Activated CD4-positive, alpha-beta T cell treated with anti-CD3 and anti-CD28 coated beads, Interleukin-2, amount 10 ng/mL, durations not matched to agents 24 days and 14 days (primary cell): ENCODE measurements around the gene CHST14. TPM values are rescaled to one million over a fixed set of nuclear protein-coding genes. Genes with fewer than 3 reads are reported as not detected.
A peak's percentile ranks its signal among the peaks of the same experiment; 100 is the strongest.
"Not testable (repeated sequence)": the region's sequence is repeated elsewhere in the genome, so short reads cannot be mapped to it uniquely, and the experiment has no call there.

Source experiments
- DNase-seq: peaks from one replicate; pipeline ENCODE4 v3.0.0; 2022
- H3K27ac Mint-ChIP-seq: one replicate; pipeline ENCODE4 v1.8.0; 2022; ENCODE audit warnings: mild to moderate bottlenecking, mixed read lengths
- H3K27me3 Mint-ChIP-seq: one replicate; pipeline ENCODE4 v1.8.0; 2022; ENCODE audit warnings: mixed read lengths
- H3K36me3 Mint-ChIP-seq: one replicate; pipeline ENCODE4 v1.8.0; 2022; ENCODE audit warnings: low read depth, mild to moderate bottlenecking, mixed read lengths
- H3K4me1 Mint-ChIP-seq: one replicate; pipeline ENCODE4 v1.8.0; 2021; ENCODE audit warnings: mixed read lengths
- H3K4me3 Mint-ChIP-seq: one replicate; pipeline ENCODE4 v1.8.0; 2022; ENCODE audit warnings: mild to moderate bottlenecking, moderate library complexity, mixed read lengths
- H3K9me3 Mint-ChIP-seq: one replicate; pipeline ENCODE4 v1.8.0; 2021; ENCODE audit warnings: mixed read lengths
- intact Hi-C: fragments of 100-400 bp; cut with micrococcal nuclease; formaldehyde crosslinking; loops from one replicate; pipeline ENCODE4 v1.15.1; 2023
- total RNA-seq: library from RNA; stranded (reverse); gene quantifications from 2 replicates; pipeline ENCODE4 v1.2.3, GENCODE V29; 2022

Gene CHST14
- total RNA-seq, 1 donor from 2014 or later, result 9.7 TPM

GRCh38 chr15:40446144-40446543, 24.6 kb upstream of the CHST14 start:
- Mint-ChIP-seq H3K36me3 (peaks cover 18% of the 10 kb centered on the region), H3K9me3 (no peaks in the 10 kb centered on the region), H3K4me1 (peaks cover 40% of the 10 kb centered on the region), H3K27me3 (peaks cover 18% of the 10 kb centered on the region), H3K4me3 (no peak overlapping the region), H3K27ac (no peak overlapping the region)
- intact Hi-C loops, result no loop called here
- DNase-seq, result no peak

GRCh38 chr15:40448354-40448753, 22.4 kb upstream of the CHST14 start:
- Mint-ChIP-seq H3K27me3 (peaks cover 7% of the 10 kb centered on the region), H3K27ac (no peak overlapping the region), H3K4me1 (peaks cover 51% of the 10 kb centered on the region), H3K9me3 (no peaks in the 10 kb centered on the region), H3K36me3 (peaks cover 11% of the 10 kb centered on the region), H3K4me3 (no peak overlapping the region)
- no peak for DNase-seq
- intact Hi-C loops, result no loop called here

DNA sequence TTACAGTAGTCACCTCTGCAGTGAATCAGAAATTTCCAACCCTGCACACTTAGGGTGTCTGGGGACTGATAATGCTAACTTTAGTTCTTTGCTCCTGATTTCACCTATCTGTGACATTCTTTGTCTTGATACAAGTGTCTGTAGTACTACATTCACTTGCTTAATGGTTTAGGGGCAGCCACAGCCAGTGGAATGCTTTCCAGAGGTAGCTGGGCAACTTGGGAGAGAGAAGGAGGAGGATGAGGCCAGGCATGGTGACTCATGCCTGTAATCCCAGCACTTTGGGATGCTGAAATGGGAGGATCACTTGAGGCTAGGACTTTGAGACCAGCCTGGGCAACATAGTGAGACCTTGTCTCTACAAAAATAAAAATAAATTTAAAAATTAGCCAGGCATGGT, 21.5 kb upstream of the CHST14 start:
- Mint-ChIP-seq H3K4me3 (no peak overlapping the region), H3K27ac (no peak overlapping the region), H3K9me3 (no peaks in the 10 kb centered on the region), H3K27me3 (no peaks in the 10 kb centered on the region), H3K36me3 (peaks cover 4% of the 10 kb centered on the region), H3K4me1 (peaks cover 52% of the 10 kb centered on the region)
- intact Hi-C loops, result no loop called here
- no peak for DNase-seq

- no peak overlapping the region for H3K27ac Mint-ChIP-seq
These were observed 20.7 kb upstream of the CHST14 start for GRCh38 chr15:40450047-40450446.

GRCh38 chr15:40451527-40452158, 19.1 kb upstream of the CHST14 start:
- intact Hi-C loops, result no loop called here
- Mint-ChIP-seq H3K9me3 (no peaks in the 10 kb centered on the region), H3K36me3 (peaks cover 2% of the 10 kb centered on the region), H3K4me3 (peak overlapping the region; percentile 53), H3K27ac (peak overlapping the region; percentile 71), H3K4me1 (peaks cover 67% of the 10 kb centered on the region), H3K27me3 (no peaks in the 10 kb centered on the region)
- peak; percentile 62 for DNase-seq

More at GRCh38 chr15:40450047-40450446, 20.7 kb upstream of the CHST14 start:
- intact Hi-C loops, result no loop called here
- H3K4me3 Mint-ChIP-seq, result no peak overlapping the region
- no peaks in the 10 kb centered on the region for H3K27me3 Mint-ChIP-seq
- peaks cover 4% of the 10 kb centered on the region for H3K36me3 Mint-ChIP-seq
- H3K4me1 Mint-ChIP-seq, result peaks cover 55% of the 10 kb centered on the region
- H3K9me3 Mint-ChIP-seq, result no peaks in the 10 kb centered on the region
- no peak for DNase-seq

GRCh38 chr15:40452296-40453090, 18.3 kb upstream of the CHST14 start:
- Mint-ChIP-seq H3K27me3 (no peaks in the 10 kb centered on the region), H3K4me3 (peak overlapping the region; percentile 53), H3K9me3 (no peaks in the 10 kb centered on the region), H3K27ac (peak overlapping the region; percentile 71), H3K36me3 (peaks cover 2% of the 10 kb centered on the region), H3K4me1 (peaks cover 74% of the 10 kb centered on the region)
- peak; percentile 68 for DNase-seq
- intact Hi-C loops, result no loop called here

DNA sequence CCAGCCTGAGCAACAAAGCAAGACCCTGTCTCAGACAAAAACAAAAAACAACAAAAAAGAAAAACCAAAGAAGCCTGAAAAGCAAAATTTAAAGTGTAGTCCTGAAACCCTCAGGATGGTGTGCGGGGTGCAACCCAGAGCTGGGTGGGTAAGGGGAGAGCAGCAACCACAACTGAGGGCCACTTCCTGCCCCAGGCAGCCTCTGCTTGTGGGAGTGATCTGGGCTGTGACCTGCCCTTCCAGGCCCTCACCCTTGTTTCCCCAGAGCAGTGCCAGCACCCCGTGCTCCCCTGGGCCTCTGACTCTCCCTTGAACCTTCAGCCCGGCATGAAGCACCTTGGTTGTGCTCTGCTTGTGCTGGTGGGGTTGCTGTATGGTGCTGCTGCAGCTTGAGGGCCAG, 16.8 kb upstream of the CHST14 start:
- peak overlapping the region; percentile 76 for H3K27ac Mint-ChIP-seq
- H3K27me3 Mint-ChIP-seq, H3K36me3 Mint-ChIP-seq, intact Hi-C loops, H3K9me3 Mint-ChIP-seq: not testable (repeated sequence)
- DNase-seq, result peak; percentile 85
- H3K4me3 Mint-ChIP-seq, result peak overlapping the region; percentile 67
- peaks cover 74% of the 10 kb centered on the region for H3K4me1 Mint-ChIP-seq

- H3K4me1 Mint-ChIP-seq, result peaks cover 69% of the 10 kb centered on the region
- intact Hi-C loops, result no loop called here
- no peaks in the 10 kb centered on the region for H3K9me3 Mint-ChIP-seq
- no peaks in the 10 kb centered on the region for H3K36me3 Mint-ChIP-seq
- peak; percentile 66 for DNase-seq
- no peaks in the 10 kb centered on the region for H3K27me3 Mint-ChIP-seq
- H3K4me3 Mint-ChIP-seq, result peak overlapping the region; percentile 67
- H3K27ac Mint-ChIP-seq, result peak overlapping the region; percentile 73
These were observed 15.8 kb upstream of the CHST14 start for GRCh38 chr15:40454904-40455391.

- no peak for DNase-seq
- H3K4me3 Mint-ChIP-seq, result no peak overlapping the region
- no peak overlapping the region for H3K27ac Mint-ChIP-seq
- H3K9me3 Mint-ChIP-seq, result no peaks in the 10 kb centered on the region
- H3K4me1 Mint-ChIP-seq, result peaks cover 60% of the 10 kb centered on the region
- H3K27me3 Mint-ChIP-seq, result no peaks in the 10 kb centered on the region
- H3K36me3 Mint-ChIP-seq, result no peaks in the 10 kb centered on the region
- intact Hi-C loops, result no loop called here
These were observed 14.5 kb upstream of the CHST14 start for GRCh38 chr15:40456299-40456712.

- Mint-ChIP-seq H3K4me3 (no peak overlapping the region), H3K4me1 (peaks cover 56% of the 10 kb centered on the region), H3K36me3 (no peaks in the 10 kb centered on the region), H3K27me3 (no peaks in the 10 kb centered on the region), H3K27ac (no peak overlapping the region), H3K9me3 (no peaks in the 10 kb centered on the region)
- no peak for DNase-seq
- intact Hi-C loops, result no loop called here
These were observed 14.0 kb upstream of the CHST14 start for GRCh38 chr15:40456738-40457137.

GRCh38 chr15:40458495-40459371, 12.1 kb upstream of the CHST14 start:
- no peaks in the 10 kb centered on the region for H3K9me3 Mint-ChIP-seq
- no peak for DNase-seq
- intact Hi-C loops, result no loop called here
- peaks cover 5% of the 10 kb centered on the region for H3K36me3 Mint-ChIP-seq
- H3K4me3 Mint-ChIP-seq, result no peak overlapping the region
- H3K4me1 Mint-ChIP-seq, result peaks cover 36% of the 10 kb centered on the region
- no peaks in the 10 kb centered on the region for H3K27me3 Mint-ChIP-seq
- H3K27ac Mint-ChIP-seq, result no peak overlapping the region

- no peak for DNase-seq
- H3K27me3 Mint-ChIP-seq, result no peaks in the 10 kb centered on the region
- H3K4me3 Mint-ChIP-seq, result no peak overlapping the region
- H3K36me3 Mint-ChIP-seq, result peaks cover 5% of the 10 kb centered on the region
- intact Hi-C loops, result no loop called here
- peaks cover 28% of the 10 kb centered on the region for H3K4me1 Mint-ChIP-seq
- no peaks in the 10 kb centered on the region for H3K9me3 Mint-ChIP-seq
- no peak overlapping the region for H3K27ac Mint-ChIP-seq
These were observed 11.3 kb upstream of the CHST14 start for GRCh38 chr15:40459391-40460015.

DNA sequence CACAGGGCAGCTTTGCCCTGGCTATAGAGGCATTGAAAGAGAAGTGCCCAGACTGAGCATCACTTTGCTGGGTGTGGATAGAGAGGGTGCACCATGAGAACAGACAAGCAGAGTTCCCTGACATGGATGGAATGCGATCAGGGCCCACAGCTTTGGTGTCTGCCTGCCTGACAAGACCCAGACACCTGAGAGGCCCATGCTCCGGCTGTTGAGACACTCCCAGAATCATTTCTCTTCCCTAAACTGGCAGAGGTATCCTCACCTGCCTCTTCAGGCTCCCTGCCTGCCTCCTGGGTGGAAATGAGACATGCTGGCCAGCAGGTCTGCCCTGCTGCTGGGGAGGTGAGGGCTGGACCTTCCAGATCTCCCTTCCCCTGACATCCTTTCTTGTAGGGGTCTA, 10.4 kb upstream of the CHST14 start:
- intact Hi-C loops, result no loop called here
- Mint-ChIP-seq H3K4me3 (no peak overlapping the region), H3K27me3 (no peaks in the 10 kb centered on the region), H3K4me1 (peaks cover 19% of the 10 kb centered on the region), H3K27ac (no peak overlapping the region), H3K9me3 (no peaks in the 10 kb centered on the region), H3K36me3 (peaks cover 11% of the 10 kb centered on the region)
- DNase-seq, result no peak
